ENCODE results near the gene CCDC12.

The CCDC12 gene

DNA sequence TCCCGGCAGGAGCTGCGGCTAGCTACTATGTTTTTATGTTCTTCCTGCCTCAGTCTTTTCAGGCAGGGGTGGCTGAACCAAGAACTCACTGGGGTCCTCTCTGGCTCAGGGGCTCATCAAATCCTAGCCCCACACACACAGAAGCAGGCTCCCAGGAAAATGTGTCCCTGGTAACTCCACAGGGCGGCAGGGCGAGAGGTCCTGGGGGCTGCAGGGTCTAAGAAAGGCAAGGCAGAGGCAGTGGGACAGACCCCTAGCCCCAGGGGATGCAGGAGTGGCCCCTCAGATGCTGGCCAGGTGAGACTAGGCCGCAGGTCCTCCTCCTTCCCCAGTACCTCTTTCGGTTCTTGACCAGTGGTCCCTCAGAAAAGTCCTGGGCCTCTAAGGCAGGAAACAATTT lies 50.1 kb downstream of the CCDC12 start:
- no peak for DNase-seq
- Histone ChIP-seq H4K20me1 (ENCODE audit: insufficient read depth, low read length) (peaks cover 10% of the 10 kb centered on the region; the same call in 1 of the 2 replicates), H3K27me3 (replicated peaks; ENCODE audit: insufficient read depth, low read length) (no peaks in the 10 kb centered on the region), H3F3A (ENCODE audit: insufficient read depth, low read length) (peaks cover 22% of the 10 kb centered on the region), H2AFZ (ENCODE audit: low read length) (no peak overlapping the region), H3K79me2 (ENCODE audit: low read length) (peaks cover 69% of the 10 kb centered on the region), H3K4me3 (ENCODE audit: low read length) (no peak overlapping the region), H3K9ac (ENCODE audit: low read length) (no peak overlapping the region), H3K9me2 (replicated peaks; ENCODE audit: insufficient read depth, low read length) (no peaks in the 10 kb centered on the region), H3K4me1 (ENCODE audit: low read length) (peaks cover 40% of the 10 kb centered on the region), H3K36me3 (replicated peaks; ENCODE audit: insufficient read depth, low read length) (peaks cover 17% of the 10 kb centered on the region), H3K27ac (ENCODE audit: low read length) (peak overlapping the region; percentile 45; the same call in 1 of the 2 replicates), H3K9me3 (replicated peaks; ENCODE audit: insufficient read depth, low read length) (no peaks in the 10 kb centered on the region), H3K4me2 (ENCODE audit: low read depth, low read length) (peak overlapping the region; percentile 51; the same call in 1 of the 2 replicates)
- no peak for TF ChIP-seq EZH2phosphoT487 (IDR thresholded peaks at IDR 0.05; ENCODE audit: low read length)

DNA sequence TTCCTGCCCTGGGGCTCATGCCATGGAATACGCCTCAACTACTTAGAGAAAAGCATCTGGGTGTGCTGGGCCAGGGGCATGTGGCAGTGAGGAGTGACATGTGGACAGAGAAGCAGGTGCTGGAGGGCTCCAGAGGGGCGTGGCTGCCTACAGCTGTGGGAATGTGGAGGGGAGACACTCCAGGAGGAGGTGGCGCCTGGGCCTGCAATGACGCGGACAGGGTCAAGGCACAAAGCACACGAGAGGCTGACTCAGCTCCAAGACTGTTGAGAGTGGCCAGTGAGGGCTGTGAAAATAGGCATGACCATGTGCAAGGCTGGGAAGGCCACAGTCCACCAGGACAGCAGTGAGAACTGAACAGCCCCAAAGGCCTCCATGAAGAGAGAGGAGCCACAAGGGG lies 50.5 kb downstream of the CCDC12 start:
- Histone ChIP-seq H3K27ac (ENCODE audit: low read length) (no peak overlapping the region; the same call in 1 of the 2 replicates), H3K79me2 (ENCODE audit: low read length) (peaks cover 65% of the 10 kb centered on the region), H3K9me2 (replicated peaks; ENCODE audit: insufficient read depth, low read length) (no peaks in the 10 kb centered on the region), H3F3A (ENCODE audit: insufficient read depth, low read length) (peaks cover 22% of the 10 kb centered on the region), H2AFZ (ENCODE audit: low read length) (no peak overlapping the region), H3K36me3 (replicated peaks; ENCODE audit: insufficient read depth, low read length) (peaks cover 17% of the 10 kb centered on the region), H4K20me1 (ENCODE audit: insufficient read depth, low read length) (peaks cover 6% of the 10 kb centered on the region; the same call in 1 of the 2 replicates), H3K4me1 (ENCODE audit: low read length) (peaks cover 36% of the 10 kb centered on the region), H3K4me3 (ENCODE audit: low read length) (no peak overlapping the region), H3K4me2 (ENCODE audit: low read depth, low read length) (peak overlapping the region; percentile 51; the same call in 1 of the 2 replicates), H3K9ac (ENCODE audit: low read length) (no peak overlapping the region), H3K9me3 (replicated peaks; ENCODE audit: insufficient read depth, low read length) (no peaks in the 10 kb centered on the region), H3K27me3 (replicated peaks; ENCODE audit: insufficient read depth, low read length) (no peaks in the 10 kb centered on the region)
- TF ChIP-seq, protein P1, sequence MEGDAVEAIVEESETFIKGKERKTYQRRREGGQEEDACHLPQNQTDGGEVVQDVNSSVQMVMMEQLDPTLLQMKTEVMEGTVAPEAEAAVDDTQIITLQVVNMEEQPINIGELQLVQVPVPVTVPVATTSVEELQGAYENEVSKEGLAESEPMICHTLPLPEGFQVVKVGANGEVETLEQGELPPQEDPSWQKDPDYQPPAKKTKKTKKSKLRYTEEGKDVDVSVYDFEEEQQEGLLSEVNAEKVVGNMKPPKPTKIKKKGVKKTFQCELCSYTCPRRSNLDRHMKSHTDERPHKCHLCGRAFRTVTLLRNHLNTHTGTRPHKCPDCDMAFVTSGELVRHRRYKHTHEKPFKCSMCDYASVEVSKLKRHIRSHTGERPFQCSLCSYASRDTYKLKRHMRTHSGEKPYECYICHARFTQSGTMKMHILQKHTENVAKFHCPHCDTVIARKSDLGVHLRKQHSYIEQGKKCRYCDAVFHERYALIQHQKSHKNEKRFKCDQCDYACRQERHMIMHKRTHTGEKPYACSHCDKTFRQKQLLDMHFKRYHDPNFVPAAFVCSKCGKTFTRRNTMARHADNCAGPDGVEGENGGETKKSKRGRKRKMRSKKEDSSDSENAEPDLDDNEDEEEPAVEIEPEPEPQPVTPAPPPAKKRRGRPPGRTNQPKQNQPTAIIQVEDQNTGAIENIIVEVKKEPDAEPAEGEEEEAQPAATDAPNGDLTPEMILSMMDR (IDR thresholded peaks at IDR 0.05; ENCODE audit: low read length) = no peak
- TF ChIP-seq EZH2 (optimal IDR thresholded peaks at IDR 0.05; ENCODE audit: low read depth, low read length) (no peak), EZH2phosphoT487 (IDR thresholded peaks at IDR 0.05; ENCODE audit: low read length) (no peak)
- no peak for DNase-seq

DNA sequence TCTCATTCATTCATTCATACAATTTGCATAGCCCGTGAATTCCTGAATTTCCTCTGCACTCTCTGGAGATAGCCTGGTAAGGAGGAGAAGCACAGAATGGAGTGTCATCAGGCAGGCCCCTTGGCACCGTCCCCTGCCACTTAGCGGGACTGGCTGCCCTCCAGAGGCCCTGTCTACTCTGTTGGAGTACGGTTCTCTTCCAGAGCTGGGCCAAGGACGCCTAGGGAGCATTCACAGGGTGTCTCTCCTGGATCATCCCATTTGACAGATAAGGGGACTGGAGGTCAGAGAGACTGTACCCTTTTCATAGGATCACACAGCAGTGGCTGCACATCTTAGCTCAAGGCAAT lies 51.0 kb downstream of the CCDC12 start:
- H3K9me2 ChIP-seq (replicated peaks; ENCODE audit: insufficient read depth, low read length) = no peaks in the 10 kb centered on the region
- peaks cover 60% of the 10 kb centered on the region for H3K79me2 ChIP-seq (ENCODE audit: low read length)
- no peak overlapping the region for H3K4me2 ChIP-seq (ENCODE audit: low read depth, low read length)
- H4K20me1 ChIP-seq (ENCODE audit: insufficient read depth, low read length) = peaks cover 6% of the 10 kb centered on the region; the same call in 1 of the 2 replicates
- no peak overlapping the region for H2AFZ ChIP-seq (ENCODE audit: low read length)
- no peak overlapping the region for H3K4me3 ChIP-seq (ENCODE audit: low read length)
- peaks cover 35% of the 10 kb centered on the region for H3K4me1 ChIP-seq (ENCODE audit: low read length)
- DNase-seq = no peak
- peaks cover 22% of the 10 kb centered on the region for H3F3A ChIP-seq (ENCODE audit: insufficient read depth, low read length)
- no peak for TF ChIP-seq EZH2phosphoT487 (IDR thresholded peaks at IDR 0.05; ENCODE audit: low read length)
- TF ChIP-seq, protein P1 (IDR thresholded peaks at IDR 0.05; ENCODE audit: low read length) = no peak
- no peak for TF ChIP-seq EZH2 (optimal IDR thresholded peaks at IDR 0.05; ENCODE audit: low read depth, low read length)
- no peaks in the 10 kb centered on the region for H3K27me3 ChIP-seq (replicated peaks; ENCODE audit: insufficient read depth, low read length)
- H3K36me3 ChIP-seq (replicated peaks; ENCODE audit: insufficient read depth, low read length) = peaks cover 17% of the 10 kb centered on the region
- H3K27ac ChIP-seq (ENCODE audit: low read length) = no peak overlapping the region
- H3K9ac ChIP-seq (ENCODE audit: low read length) = no peak overlapping the region
- H3K9me3 ChIP-seq (replicated peaks; ENCODE audit: insufficient read depth, low read length) = no peaks in the 10 kb centered on the region

DNA sequence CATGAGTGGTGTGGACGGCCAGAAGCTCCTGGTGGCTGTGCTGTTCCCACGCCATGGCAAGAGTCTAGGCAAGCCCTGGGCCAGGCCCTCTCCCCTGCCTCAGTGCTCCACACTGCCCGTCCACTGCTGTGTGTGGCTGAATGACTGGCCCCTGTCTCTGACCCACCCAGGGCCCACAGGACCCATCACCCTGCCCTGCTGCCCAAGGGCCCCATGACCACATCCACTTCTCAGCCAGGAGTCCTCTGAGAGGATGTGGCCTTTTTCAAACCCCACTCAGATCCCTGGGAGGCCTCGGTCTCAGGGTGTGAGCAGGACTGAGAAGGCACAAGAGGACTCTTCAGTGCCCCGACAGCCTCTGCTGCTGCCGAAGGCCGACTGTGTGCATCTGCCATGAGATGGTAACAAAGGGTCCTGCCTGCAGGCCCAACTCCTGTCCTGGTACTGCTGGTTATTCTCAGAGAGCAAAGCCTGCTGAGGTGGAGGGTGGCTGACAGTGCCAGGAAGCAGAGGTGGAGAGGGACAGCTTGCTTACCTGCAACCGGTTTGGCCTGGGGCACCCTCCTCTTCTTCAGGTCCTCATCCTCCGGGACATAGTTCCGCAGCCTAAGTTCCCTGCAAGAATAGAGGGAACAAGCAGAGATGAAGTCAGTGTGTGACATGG lies 51.5 kb downstream of the CCDC12 start:
- Histone ChIP-seq H3K79me2 (ENCODE audit: low read length) (peaks cover 55% of the 10 kb centered on the region), H3K4me2 (ENCODE audit: low read depth, low read length) (no peak overlapping the region), H3K27me3 (replicated peaks; ENCODE audit: insufficient read depth, low read length) (no peaks in the 10 kb centered on the region), H3F3A (ENCODE audit: insufficient read depth, low read length) (peaks cover 22% of the 10 kb centered on the region), H3K9me3 (replicated peaks; ENCODE audit: insufficient read depth, low read length) (no peaks in the 10 kb centered on the region), H3K9me2 (replicated peaks; ENCODE audit: insufficient read depth, low read length) (no peaks in the 10 kb centered on the region), H3K4me1 (ENCODE audit: low read length) (peaks cover 35% of the 10 kb centered on the region), H2AFZ (ENCODE audit: low read length) (no peak overlapping the region), H3K4me3 (ENCODE audit: low read length) (no peak overlapping the region), H3K27ac (ENCODE audit: low read length) (no peak overlapping the region), H3K9ac (ENCODE audit: low read length) (no peak overlapping the region), H3K36me3 (replicated peaks; ENCODE audit: insufficient read depth, low read length) (peaks cover 17% of the 10 kb centered on the region), H4K20me1 (ENCODE audit: insufficient read depth, low read length) (peaks cover 6% of the 10 kb centered on the region; the same call in 1 of the 2 replicates)
- TF ChIP-seq EZH2phosphoT487 (IDR thresholded peaks at IDR 0.05; ENCODE audit: low read length) = no peak
- no peak for DNase-seq
